ENCODE results near the gene UCHL5.
"Not testable (repeated sequence)": the region's sequence is repeated elsewhere in the genome, so short reads cannot be mapped to it uniquely, and the experiment has no call there.

DNA sequence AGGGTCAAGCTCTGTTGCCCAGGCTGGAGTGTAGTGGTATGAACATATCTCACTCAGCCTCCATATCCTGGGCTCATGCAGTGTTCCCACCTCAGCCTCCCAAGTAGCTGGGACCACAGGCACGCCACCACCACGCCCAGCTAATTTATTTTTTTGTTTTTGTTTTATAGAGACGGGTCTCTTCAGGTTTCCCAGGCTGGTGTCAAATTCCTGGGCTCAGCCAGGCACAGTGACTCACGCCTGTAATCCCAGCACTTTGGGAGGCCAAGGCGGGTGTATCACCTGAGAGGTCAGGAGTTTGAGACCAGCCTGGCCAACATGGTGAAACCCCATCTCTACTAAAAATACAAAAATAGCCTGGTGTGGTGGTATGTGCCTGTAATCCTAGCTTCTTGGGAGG is 10.2 kb downstream of the UCHL5 start:
- not testable (repeated sequence) for TF ChIP-seq ZNF114 (CRISPR knock-in tag; IDR thresholded peaks at IDR 0.05); EZH2 (IDR thresholded peaks at IDR 0.05; ENCODE audit: low read depth, unreplicated experiment)
- TF ChIP-seq, protein P1, sequence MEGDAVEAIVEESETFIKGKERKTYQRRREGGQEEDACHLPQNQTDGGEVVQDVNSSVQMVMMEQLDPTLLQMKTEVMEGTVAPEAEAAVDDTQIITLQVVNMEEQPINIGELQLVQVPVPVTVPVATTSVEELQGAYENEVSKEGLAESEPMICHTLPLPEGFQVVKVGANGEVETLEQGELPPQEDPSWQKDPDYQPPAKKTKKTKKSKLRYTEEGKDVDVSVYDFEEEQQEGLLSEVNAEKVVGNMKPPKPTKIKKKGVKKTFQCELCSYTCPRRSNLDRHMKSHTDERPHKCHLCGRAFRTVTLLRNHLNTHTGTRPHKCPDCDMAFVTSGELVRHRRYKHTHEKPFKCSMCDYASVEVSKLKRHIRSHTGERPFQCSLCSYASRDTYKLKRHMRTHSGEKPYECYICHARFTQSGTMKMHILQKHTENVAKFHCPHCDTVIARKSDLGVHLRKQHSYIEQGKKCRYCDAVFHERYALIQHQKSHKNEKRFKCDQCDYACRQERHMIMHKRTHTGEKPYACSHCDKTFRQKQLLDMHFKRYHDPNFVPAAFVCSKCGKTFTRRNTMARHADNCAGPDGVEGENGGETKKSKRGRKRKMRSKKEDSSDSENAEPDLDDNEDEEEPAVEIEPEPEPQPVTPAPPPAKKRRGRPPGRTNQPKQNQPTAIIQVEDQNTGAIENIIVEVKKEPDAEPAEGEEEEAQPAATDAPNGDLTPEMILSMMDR (conservative IDR thresholded peaks at IDR 0.05; ENCODE audit: low read depth in 2 of 2): not testable (repeated sequence)

All from GM23338 (cell line).